ENCODE results near the gene SCN2A. TPM values are rescaled to one million over a fixed set of nuclear protein-coding genes. Genes with fewer than 3 reads are reported as not detected.
A peak's percentile ranks its signal among the peaks of the same experiment; 100 is the strongest.
"Not testable (repeated sequence)": the region's sequence is repeated elsewhere in the genome, so short reads cannot be mapped to it uniquely, and the experiment has no call there.

SCN2A gene
- total and polyA plus RNA-seq, 2 donors = 0.09 to 0.24 TPM

GRCh38 chr2:165344276-165344675 is 105.1 kb downstream of the SCN2A start:
- not testable (repeated sequence) for H3K36me3 ChIP-seq (ENCODE audit: control insufficient read depth in 2 of 2, insufficient read depth in 2 of 2, low read length in 1 of 2); H3K4me3 ChIP-seq (ENCODE audit: low read length in 2 of 2); H3K4me1 ChIP-seq (ENCODE audit: control insufficient read depth in 2 of 2, insufficient read depth in 2 of 2, low read length in 2 of 2); DNase-seq (ENCODE audit: low read depth in 6 of 9, low spot score in 9 of 9); H3K9me3 ChIP-seq (ENCODE audit: control insufficient read depth in 2 of 2, insufficient read depth in 1 of 2, low read length in 1 of 2); H3K27ac ChIP-seq (ENCODE audit: low read depth in 1 of 2, low read length in 1 of 2); H3K27me3 ChIP-seq (ENCODE audit: control insufficient read depth in 2 of 2, insufficient read depth in 1 of 2, low read length in 1 of 2)
- 98% methylated on average over 2 of the region's 2 CpGs for WGBS

- no peak for DNase-seq (ENCODE audit: low read depth in 6 of 9, low spot score in 9 of 9)
- Histone ChIP-seq H3K4me3 (ENCODE audit: low read length in 2 of 2) (no peak overlapping the region), H3K9me3 (ENCODE audit: control insufficient read depth in 2 of 2, insufficient read depth in 1 of 2, low read length in 1 of 2) (no peaks in the 10 kb centered on the region), H3K36me3 (ENCODE audit: control insufficient read depth in 2 of 2, insufficient read depth in 2 of 2, low read length in 1 of 2) (no peaks in the 10 kb centered on the region), H3K4me1 (ENCODE audit: control insufficient read depth in 2 of 2, insufficient read depth in 2 of 2, low read length in 2 of 2) (no peaks in the 10 kb centered on the region), H3K27me3 (ENCODE audit: control insufficient read depth in 2 of 2, insufficient read depth in 1 of 2, low read length in 1 of 2) (no peaks in the 10 kb centered on the region), H3K27ac (ENCODE audit: low read depth in 1 of 2, low read length in 1 of 2) (no peak overlapping the region)
- 94% methylated on average over 1 of the region's 1 CpG for WGBS
These were observed 109.2 kb downstream of the SCN2A start for GRCh38 chr2:165348441-165348840.

GRCh38 chr2:165349181-165349580 is 110.0 kb downstream of the SCN2A start:
- Histone ChIP-seq H3K36me3 (ENCODE audit: control insufficient read depth in 2 of 2, insufficient read depth in 2 of 2, low read length in 1 of 2) (no peaks in the 10 kb centered on the region), H3K4me1 (ENCODE audit: control insufficient read depth in 2 of 2, insufficient read depth in 2 of 2, low read length in 2 of 2) (no peaks in the 10 kb centered on the region), H3K27ac (ENCODE audit: low read depth in 1 of 2, low read length in 1 of 2) (no peak overlapping the region), H3K4me3 (ENCODE audit: low read length in 2 of 2) (no peak overlapping the region), H3K9me3 (ENCODE audit: control insufficient read depth in 2 of 2, insufficient read depth in 1 of 2, low read length in 1 of 2) (no peaks in the 10 kb centered on the region), H3K27me3 (ENCODE audit: control insufficient read depth in 2 of 2, insufficient read depth in 1 of 2, low read length in 1 of 2) (no peaks in the 10 kb centered on the region)
- DNase-seq (ENCODE audit: low read depth in 6 of 9, low spot score in 9 of 9) = no peak
- 96% methylated on average over 2 of the region's 2 CpGs for WGBS

- Histone ChIP-seq H3K27me3 (ENCODE audit: control insufficient read depth in 2 of 2, insufficient read depth in 1 of 2, low read length in 1 of 2) (no peaks in the 10 kb centered on the region), H3K9me3 (ENCODE audit: control insufficient read depth in 2 of 2, insufficient read depth in 1 of 2, low read length in 1 of 2) (no peaks in the 10 kb centered on the region), H3K4me3 (ENCODE audit: low read length in 2 of 2) (no peak overlapping the region), H3K4me1 (ENCODE audit: control insufficient read depth in 2 of 2, insufficient read depth in 2 of 2, low read length in 2 of 2) (no peaks in the 10 kb centered on the region), H3K27ac (ENCODE audit: low read depth in 1 of 2, low read length in 1 of 2) (no peak overlapping the region), H3K36me3 (ENCODE audit: control insufficient read depth in 2 of 2, insufficient read depth in 2 of 2, low read length in 1 of 2) (no peaks in the 10 kb centered on the region)
- WGBS = 37% methylated on average over 2 of the region's 2 CpGs
- DNase-seq (ENCODE audit: low read depth in 6 of 9, low spot score in 9 of 9) = no peak
These were observed 118.5 kb downstream of the SCN2A start for GRCh38 chr2:165357758-165358157.

- Histone ChIP-seq H3K4me3 (ENCODE audit: low read length in 2 of 2) (no peak overlapping the region), H3K36me3 (ENCODE audit: control insufficient read depth in 2 of 2, insufficient read depth in 2 of 2, low read length in 1 of 2) (no peaks in the 10 kb centered on the region), H3K27ac (ENCODE audit: low read depth in 1 of 2, low read length in 1 of 2) (no peak overlapping the region), H3K27me3 (ENCODE audit: control insufficient read depth in 2 of 2, insufficient read depth in 1 of 2, low read length in 1 of 2) (no peaks in the 10 kb centered on the region), H3K4me1 (ENCODE audit: control insufficient read depth in 2 of 2, insufficient read depth in 2 of 2, low read length in 2 of 2) (no peaks in the 10 kb centered on the region), H3K9me3 (ENCODE audit: control insufficient read depth in 2 of 2, insufficient read depth in 1 of 2, low read length in 1 of 2) (no peaks in the 10 kb centered on the region)
- DNase-seq (ENCODE audit: low read depth in 6 of 9, low spot score in 9 of 9) = no peak
- WGBS = 97% methylated on average over 4 of the region's 4 CpGs
These were observed 122.3 kb downstream of the SCN2A start for GRCh38 chr2:165361514-165361913.

GRCh38 chr2:165369131-165369897 is 130.1 kb downstream of the SCN2A start:
- Histone ChIP-seq H3K27me3 (ENCODE audit: control insufficient read depth in 2 of 2, insufficient read depth in 1 of 2, low read length in 1 of 2) (no peaks in the 10 kb centered on the region), H3K9me3 (ENCODE audit: control insufficient read depth in 2 of 2, insufficient read depth in 1 of 2, low read length in 1 of 2) (no peaks in the 10 kb centered on the region), H3K4me3 (ENCODE audit: low read length in 2 of 2) (no peak overlapping the region), H3K27ac (ENCODE audit: low read depth in 1 of 2, low read length in 1 of 2) (no peak overlapping the region), H3K4me1 (ENCODE audit: control insufficient read depth in 2 of 2, insufficient read depth in 2 of 2, low read length in 2 of 2) (no peaks in the 10 kb centered on the region), H3K36me3 (ENCODE audit: control insufficient read depth in 2 of 2, insufficient read depth in 2 of 2, low read length in 1 of 2) (no peaks in the 10 kb centered on the region)
- 96% methylated on average over 11 of the region's 11 CpGs for WGBS
- DNase-seq (ENCODE audit: low read depth in 6 of 9, low spot score in 9 of 9) = no peak

GRCh38 chr2:165369898-165370296 is 130.7 kb downstream of the SCN2A start:
- Histone ChIP-seq H3K4me3 (ENCODE audit: low read length in 2 of 2) (no peak overlapping the region), H3K27me3 (ENCODE audit: control insufficient read depth in 2 of 2, insufficient read depth in 1 of 2, low read length in 1 of 2) (no peaks in the 10 kb centered on the region), H3K9me3 (ENCODE audit: control insufficient read depth in 2 of 2, insufficient read depth in 1 of 2, low read length in 1 of 2) (no peaks in the 10 kb centered on the region), H3K27ac (ENCODE audit: low read depth in 1 of 2, low read length in 1 of 2) (no peak overlapping the region), H3K36me3 (ENCODE audit: control insufficient read depth in 2 of 2, insufficient read depth in 2 of 2, low read length in 1 of 2) (no peaks in the 10 kb centered on the region), H3K4me1 (ENCODE audit: control insufficient read depth in 2 of 2, insufficient read depth in 2 of 2, low read length in 2 of 2) (no peaks in the 10 kb centered on the region)
- DNase-seq (ENCODE audit: low read depth in 6 of 9, low spot score in 9 of 9) = no peak
- 95% methylated on average over 2 of the region's 2 CpGs for WGBS

- no peaks in the 10 kb centered on the region for H3K9me3 ChIP-seq (ENCODE audit: control insufficient read depth in 2 of 2, insufficient read depth in 1 of 2, low read length in 1 of 2)
- no peak overlapping the region for H3K4me3 ChIP-seq (ENCODE audit: low read length in 2 of 2)
- H3K27ac ChIP-seq (ENCODE audit: low read depth in 1 of 2, low read length in 1 of 2) = no peak overlapping the region
- no peaks in the 10 kb centered on the region for H3K27me3 ChIP-seq (ENCODE audit: control insufficient read depth in 2 of 2, insufficient read depth in 1 of 2, low read length in 1 of 2)
- no peaks in the 10 kb centered on the region for H3K36me3 ChIP-seq (ENCODE audit: control insufficient read depth in 2 of 2, insufficient read depth in 2 of 2, low read length in 1 of 2)
- DNase-seq (ENCODE audit: low read depth in 6 of 9, low spot score in 9 of 9) = no peak
- no peaks in the 10 kb centered on the region for H3K4me1 ChIP-seq (ENCODE audit: control insufficient read depth in 2 of 2, insufficient read depth in 2 of 2, low read length in 2 of 2)
- WGBS = 91% methylated on average over 6 of the region's 6 CpGs
These were observed 132.1 kb downstream of the SCN2A start for GRCh38 chr2:165371356-165371755.

GRCh38 chr2:165373278-165374010 is 134.2 kb downstream of the SCN2A start:
- no peak overlapping the region for H3K4me3 ChIP-seq (ENCODE audit: low read length in 2 of 2)
- no peaks in the 10 kb centered on the region for H3K9me3 ChIP-seq (ENCODE audit: control insufficient read depth in 2 of 2, insufficient read depth in 1 of 2, low read length in 1 of 2)

More at GRCh38 chr2:165373278-165374010, 134.2 kb downstream of the SCN2A start:
- Histone ChIP-seq H3K4me1 (ENCODE audit: control insufficient read depth in 2 of 2, insufficient read depth in 2 of 2, low read length in 2 of 2) (no peaks in the 10 kb centered on the region), H3K36me3 (ENCODE audit: control insufficient read depth in 2 of 2, insufficient read depth in 2 of 2, low read length in 1 of 2) (no peaks in the 10 kb centered on the region), H3K27me3 (ENCODE audit: control insufficient read depth in 2 of 2, insufficient read depth in 1 of 2, low read length in 1 of 2) (no peaks in the 10 kb centered on the region), H3K27ac (ENCODE audit: low read depth in 1 of 2, low read length in 1 of 2) (no peak overlapping the region)
- WGBS = 88% methylated on average over 5 of the region's 5 CpGs
- peak in 3 of 9 donors; percentile 1 to 13 (median 1) for DNase-seq (ENCODE audit: low read depth in 6 of 9, low spot score in 9 of 9)

Measured in thymus (tissue), 11 donors.